ENCODE measurements around the gene MAP4K2. TPM values are rescaled to one million over a fixed set of nuclear protein-coding genes. Genes with fewer than 3 reads are reported as not detected.
"Not testable (repeated sequence)": the region's sequence is repeated elsewhere in the genome, so short reads cannot be mapped to it uniquely, and the experiment has no call there.

Gene MAP4K2
- total RNA-seq, 4 donors from 2014 or later, result 4.3 to 14.8 (median 6.2) TPM

GRCh38 chr11:64848826-64849597, 46.0 kb upstream of the MAP4K2 start:
- Histone ChIP-seq H3K9me3 (no peaks in the 10 kb centered on the region), H3K27me3 (peaks cover 0 to 3% (median 0%) of the 10 kb centered on the region in 3 donors), H3K36me3 (no peaks in the 10 kb centered on the region), H3K27ac (peak overlapping the region in 3 of 4 donors; percentile 56 to 72 (median 60)), H3K4me3 (no peak overlapping the region), H3K4me1 (peaks cover 50 to 55% of the 10 kb centered on the region in 2 donors)
- in situ Hi-C loops (cut with MboI; ENCODE audit: low sequenced_read_pairs in 4 of 4), result loop anchor here (5.0 kb wide), 2 partner anchors 38 to 43 kb away; no protein-coding TSS in a partner anchor
- TF ChIP-seq POLR2A (IDR thresholded peaks at IDR 0.05), result no peak
- no peak for TF ChIP-seq CTCF (IDR thresholded peaks at IDR 0.05 in 4 of 5, conservative IDR thresholded peaks at IDR 0.05 in 1 of 5)
- intact Hi-C loops (cut with DNase I; ENCODE audit: low total_unique reads), result loop anchor here (5.0 kb wide), 2 partner anchors 148 to 163 kb away; partner anchors contain the start of genes ARL2 and BATF2
- no peak for ATAC-seq
- no peak for DNase-seq

- intact Hi-C loops (cut with DNase I; ENCODE audit: low total_unique reads), result loop anchor here (5.0 kb wide), 2 partner anchors 149 to 164 kb away; partner anchors contain the start of genes ARL2 and BATF2
- H3K4me3 ChIP-seq, result no peak overlapping the region
- peak overlapping the region in 3 of 4 donors; percentile 56 to 72 (median 60) for H3K27ac ChIP-seq
Observed at GRCh38 chr11:64848214-64848825, 45.3 kb upstream of the MAP4K2 start.

GRCh38 chr11:64846998-64847666, 44.1 kb upstream of the MAP4K2 start:
- H3K36me3 ChIP-seq, result no peaks in the 10 kb centered on the region
- no peak overlapping the region for H3K4me3 ChIP-seq
- TF ChIP-seq POLR2A (IDR thresholded peaks at IDR 0.05), result no peak
- peak; percentile 95 to 99 (median 99) for TF ChIP-seq CTCF (IDR thresholded peaks at IDR 0.05 in 4 of 5, conservative IDR thresholded peaks at IDR 0.05 in 1 of 5)
- H3K27ac ChIP-seq, result peak overlapping the region in 2 of 4 donors; percentile 22 to 34
- H3K9me3 ChIP-seq, result no peaks in the 10 kb centered on the region
- peaks cover 33 to 36% of the 10 kb centered on the region in 2 donors for H3K4me1 ChIP-seq
- in situ Hi-C loops (cut with MboI; ENCODE audit: low sequenced_read_pairs in 4 of 4) (loop anchor here (5.0 kb wide), 2 partner anchors 40 to 45 kb away; no protein-coding TSS in a partner anchor), intact Hi-C loops (cut with DNase I; ENCODE audit: low total_unique reads) (loop anchor here (1.0 to 5.0 kb wide), 4 partner anchors 41 to 165 kb away; partner anchors contain the start of genes ARL2 and BATF2)
- peaks cover 0 to 3% (median 0%) of the 10 kb centered on the region in 3 donors for H3K27me3 ChIP-seq
- peak; percentile 90 to 95 for ATAC-seq
- DNase-seq, result peak; percentile 78 to 86

More at GRCh38 chr11:64848214-64848825, 45.3 kb upstream of the MAP4K2 start:
- DNase-seq (no peak), ATAC-seq (no peak)
- peaks cover 0 to 3% (median 0%) of the 10 kb centered on the region in 3 donors for H3K27me3 ChIP-seq
- H3K36me3 ChIP-seq, result no peaks in the 10 kb centered on the region
- peaks cover 43 to 48% of the 10 kb centered on the region in 2 donors for H3K4me1 ChIP-seq
- no peaks in the 10 kb centered on the region for H3K9me3 ChIP-seq
- TF ChIP-seq CTCF (IDR thresholded peaks at IDR 0.05 in 4 of 5, conservative IDR thresholded peaks at IDR 0.05 in 1 of 5) (no peak), POLR2A (IDR thresholded peaks at IDR 0.05) (no peak)
- in situ Hi-C loops (cut with MboI; ENCODE audit: low sequenced_read_pairs in 4 of 4), result loop anchor here (5.0 kb wide), 2 partner anchors 39 to 44 kb away; no protein-coding TSS in a partner anchor

GRCh38 chr11:64845776-64846129, 42.7 kb upstream of the MAP4K2 start:
- not testable (repeated sequence) for DNase-seq, H3K4me3 ChIP-seq, H3K36me3 ChIP-seq, H3K9me3 ChIP-seq, ATAC-seq, H3K27ac ChIP-seq, H3K27me3 ChIP-seq
- peaks cover 25 to 29% of the 10 kb centered on the region in 2 donors for H3K4me1 ChIP-seq
- in situ Hi-C loops (cut with MboI; ENCODE audit: low sequenced_read_pairs in 4 of 4), result loop anchor here (5.0 kb wide), 2 partner anchors 42 to 47 kb away; no protein-coding TSS in a partner anchor
- intact Hi-C loops (cut with DNase I; ENCODE audit: low total_unique reads), result loop anchor here (5.0 kb wide), 2 partner anchors 152 to 167 kb away; partner anchors contain the start of genes ARL2 and BATF2
